Measurements from ENCODE around the gene SIGLEC12.
"Not testable (repeated sequence)": the region's sequence is repeated elsewhere in the genome, so short reads cannot be mapped to it uniquely, and the experiment has no call there.

SIGLEC12 gene

GRCh38 chr19:51485960-51486660, 15.5 kb downstream of the SIGLEC12 start:
- no peak for DNase-seq (ENCODE audit: low read depth in 2 of 2, low spot score in 1 of 2)

- DNase-seq (ENCODE audit: low read depth in 2 of 2, low spot score in 1 of 2), result no peak
Observed at GRCh38 chr19:51480590-51480989, 21.0 kb downstream of the SIGLEC12 start.

DNA sequence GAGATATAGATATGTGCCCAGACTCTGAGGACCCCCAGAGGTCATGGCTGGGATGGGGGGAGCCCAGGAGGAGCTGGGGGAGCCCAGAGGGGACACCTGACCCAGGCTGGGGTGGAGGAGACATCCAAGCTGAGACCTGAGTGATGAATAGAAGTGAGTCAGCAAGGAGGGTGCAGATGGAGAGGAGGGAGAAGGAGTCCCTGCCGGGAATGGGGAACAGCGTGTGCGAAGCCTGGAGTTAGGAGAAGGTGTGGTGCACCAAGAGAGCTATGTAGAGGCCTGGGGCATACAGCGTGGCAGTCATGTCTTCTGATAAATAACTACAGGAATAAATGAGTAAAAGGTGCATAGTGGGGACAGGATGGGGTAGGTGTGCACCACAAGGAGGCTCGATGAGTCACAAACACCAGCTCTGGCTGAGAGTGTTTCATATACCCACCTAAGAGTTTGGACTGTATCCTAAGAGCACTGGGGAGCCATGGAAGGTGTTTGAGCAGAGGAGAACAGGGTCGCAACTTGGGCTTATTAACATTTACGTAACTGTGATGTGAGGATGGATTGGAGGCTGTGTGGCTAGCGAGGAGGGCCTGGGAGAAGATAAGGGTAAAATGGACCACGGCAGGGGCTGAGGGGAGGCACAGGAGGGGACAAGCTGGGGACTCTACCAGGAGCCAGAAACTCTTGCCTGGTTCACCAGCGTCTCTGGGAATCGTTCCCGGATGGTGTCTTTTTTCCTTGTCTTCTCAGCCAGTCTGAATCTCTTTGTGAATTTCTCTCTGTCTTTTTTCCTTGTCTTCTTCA, 21.9 kb downstream of the SIGLEC12 start:
- DNase-seq (ENCODE audit: low read depth in 2 of 2, low spot score in 1 of 2), result peak in 1 of 2 donors; percentile 27

DNA sequence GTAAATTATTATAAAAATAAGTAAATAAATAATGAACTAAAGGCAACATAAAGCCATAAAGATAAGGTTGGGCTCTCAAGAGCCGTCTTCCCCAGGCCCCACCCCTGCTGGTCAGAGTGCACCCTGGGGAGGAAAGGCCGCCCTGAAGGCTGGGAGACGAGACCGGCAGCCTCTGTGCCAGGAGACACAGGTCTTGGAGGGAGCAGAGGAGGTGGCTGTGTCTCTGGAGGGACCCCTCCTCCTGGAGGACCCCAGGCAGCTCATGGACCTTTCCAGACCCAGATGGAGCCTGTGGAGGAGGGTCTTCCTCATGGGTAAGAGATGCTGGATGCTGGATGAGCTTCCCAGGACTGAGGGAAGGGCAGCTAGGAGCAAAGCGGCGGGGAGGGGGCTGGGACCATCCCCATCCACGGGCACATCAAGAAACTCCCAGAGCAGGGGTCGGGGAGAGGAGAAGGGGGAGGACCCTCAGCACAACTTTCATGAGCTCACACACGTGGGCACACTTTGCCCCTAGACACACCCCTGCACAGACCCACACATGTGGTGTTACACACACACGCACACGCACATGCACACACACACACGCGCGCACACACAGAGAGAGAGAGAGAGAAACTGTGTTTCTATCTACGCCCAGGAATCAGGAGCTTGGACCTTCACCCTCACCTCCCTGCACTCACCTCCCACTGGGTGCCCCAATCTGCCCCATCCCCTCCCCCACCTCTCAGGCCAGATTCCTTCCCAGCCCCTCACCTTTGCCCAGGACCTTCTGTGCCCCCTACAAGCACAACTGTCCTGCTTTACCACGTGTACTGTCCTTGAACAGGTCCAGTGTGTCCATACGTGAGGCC, 23.0 kb downstream of the SIGLEC12 start, which contains the start of gene CEACAM18:
Gene CEACAM18, plus strand, starts transcription at position 159 of the 854 bp plus-strand sequence.
- no peak for DNase-seq (ENCODE audit: low read depth in 2 of 2, low spot score in 1 of 2)

GRCh38 chr19:51477344-51477743, 24.3 kb downstream of the SIGLEC12 start:
- DNase-seq (ENCODE audit: low read depth in 2 of 2, low spot score in 1 of 2), result no peak

- DNase-seq (ENCODE audit: low read depth in 2 of 2, low spot score in 1 of 2), result no peak
Observed at GRCh38 chr19:51476164-51476563, 25.4 kb downstream of the SIGLEC12 start.

- DNase-seq (ENCODE audit: low read depth in 2 of 2, low spot score in 1 of 2), result peak; percentile 70 to 96
Observed at GRCh38 chr19:51473009-51473707, 28.4 kb downstream of the SIGLEC12 start.

DNA sequence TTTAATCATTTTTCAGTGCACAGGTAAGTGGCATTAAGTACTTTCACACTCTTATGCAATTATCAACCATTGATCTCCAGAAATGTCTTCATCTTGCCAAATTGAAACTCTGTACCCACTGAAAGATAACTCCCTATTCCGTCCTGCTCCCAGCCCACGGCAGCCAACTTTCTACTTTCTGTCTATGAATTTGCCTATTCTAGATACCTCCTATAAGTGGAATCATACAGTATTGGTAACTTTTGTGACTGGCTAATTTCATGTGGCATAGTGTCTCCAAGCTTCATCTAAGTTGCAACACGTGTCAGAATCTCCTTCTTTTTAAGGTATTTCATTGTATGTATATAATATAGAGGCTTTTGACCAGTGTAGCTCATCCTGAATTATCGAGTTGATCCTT, 29.0 kb downstream of the SIGLEC12 start:
- DNase-seq (ENCODE audit: low read depth in 2 of 2, low spot score in 1 of 2), result no peak

GRCh38 chr19:51471527-51471926, 30.1 kb downstream of the SIGLEC12 start:
- no peak for DNase-seq (ENCODE audit: low read depth in 2 of 2, low spot score in 1 of 2)

DNA sequence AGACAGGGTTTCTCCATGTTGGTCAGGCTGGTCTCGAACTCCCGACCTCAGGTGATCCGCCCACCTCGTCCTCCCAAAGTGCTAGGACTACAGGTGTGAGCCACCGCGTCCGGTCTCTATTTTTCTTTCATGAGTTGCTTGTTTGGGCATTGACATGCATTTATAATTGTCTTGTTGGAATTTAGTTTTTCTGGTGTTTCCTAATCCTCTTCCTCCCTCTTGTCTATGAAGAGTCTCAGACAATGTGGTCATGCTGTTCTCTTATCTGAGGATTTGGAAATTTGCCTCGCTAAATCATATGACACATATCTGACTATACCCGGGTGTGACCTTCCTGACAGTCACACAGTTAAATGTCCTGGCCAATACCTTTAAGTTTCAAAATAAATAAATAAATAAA, 30.6 kb downstream of the SIGLEC12 start:
- DNase-seq (ENCODE audit: low read depth in 2 of 2, low spot score in 1 of 2), result no peak

DNA sequence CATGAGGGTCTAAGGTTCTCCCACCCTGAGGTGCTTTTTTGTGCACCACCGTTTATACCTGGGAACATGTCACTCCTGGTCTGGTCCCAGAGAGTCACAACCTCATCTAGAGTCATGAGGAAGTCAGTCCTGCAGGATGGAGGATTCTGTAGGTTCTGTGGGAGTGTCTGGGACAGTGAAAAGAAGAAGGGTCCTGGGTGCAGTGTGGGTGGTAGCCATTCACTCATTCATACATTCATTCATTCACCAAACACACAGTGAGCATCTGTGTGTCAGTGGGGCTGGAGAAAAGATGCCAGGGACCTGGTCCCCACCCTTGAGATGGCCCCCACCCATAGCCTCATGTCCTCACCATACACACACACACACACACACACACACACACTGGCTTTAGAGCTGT, 32.0 kb downstream of the SIGLEC12 start:
- DNase-seq (ENCODE audit: low read depth in 2 of 2, low spot score in 1 of 2), result no peak

GRCh38 chr19:51469162-51469561, 32.4 kb downstream of the SIGLEC12 start:
- no peak for DNase-seq (ENCODE audit: low read depth in 2 of 2, low spot score in 1 of 2)

DNA sequence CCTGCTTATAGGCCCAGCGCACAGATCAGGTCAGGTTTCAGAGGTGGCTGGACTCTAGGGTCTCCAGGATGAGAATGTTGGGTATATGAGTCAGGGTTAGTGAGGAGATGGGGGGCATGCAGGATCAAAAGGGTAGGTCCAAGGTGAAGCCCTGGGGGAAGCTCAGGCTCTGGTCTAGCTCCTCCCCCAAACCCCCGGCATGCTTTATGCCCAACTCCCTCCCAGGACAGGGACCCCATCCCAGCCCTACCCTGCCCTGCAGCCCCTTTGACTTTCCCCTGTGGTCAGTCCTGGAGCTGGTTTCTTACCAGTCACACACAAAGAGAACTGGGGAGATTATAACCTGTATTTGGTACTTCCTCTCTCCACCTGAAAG, 33.1 kb downstream of the SIGLEC12 start:
- DNase-seq (ENCODE audit: low read depth in 2 of 2, low spot score in 1 of 2), result no peak

DNA sequence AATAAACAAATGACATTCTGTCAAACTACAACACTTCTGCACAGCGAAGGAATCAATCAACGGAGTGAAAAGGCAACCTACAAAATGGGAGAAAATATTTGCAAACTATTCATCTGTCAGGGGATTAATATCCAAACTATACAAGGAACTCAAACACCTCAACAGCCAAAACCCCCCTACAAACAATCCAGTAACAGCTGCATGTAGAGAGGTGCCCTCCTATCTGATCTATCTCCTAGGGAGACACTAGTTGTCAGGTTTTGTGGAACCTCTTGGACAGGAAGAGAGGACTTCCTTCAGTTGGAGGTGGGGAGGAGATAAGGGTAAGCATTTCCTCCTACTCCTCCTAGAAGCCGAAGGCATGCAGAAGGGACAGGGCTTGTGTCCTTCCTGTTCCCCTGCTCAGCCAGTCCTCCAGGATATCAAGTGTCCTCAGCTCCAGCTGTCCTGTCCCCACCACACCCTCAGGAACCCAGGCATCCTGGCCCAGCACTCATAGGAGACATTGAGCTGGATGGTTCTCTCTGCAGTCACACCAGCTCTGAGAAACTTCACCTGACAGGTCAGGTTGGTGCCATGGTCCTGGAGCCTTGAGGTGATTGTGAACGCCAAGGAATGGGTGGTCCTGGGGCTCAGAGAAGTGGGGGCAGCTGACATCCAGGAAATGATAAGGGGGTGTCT, 33.6 kb downstream of the SIGLEC12 start:
- no peak for DNase-seq (ENCODE audit: low read depth in 2 of 2, low spot score in 1 of 2)

DNA sequence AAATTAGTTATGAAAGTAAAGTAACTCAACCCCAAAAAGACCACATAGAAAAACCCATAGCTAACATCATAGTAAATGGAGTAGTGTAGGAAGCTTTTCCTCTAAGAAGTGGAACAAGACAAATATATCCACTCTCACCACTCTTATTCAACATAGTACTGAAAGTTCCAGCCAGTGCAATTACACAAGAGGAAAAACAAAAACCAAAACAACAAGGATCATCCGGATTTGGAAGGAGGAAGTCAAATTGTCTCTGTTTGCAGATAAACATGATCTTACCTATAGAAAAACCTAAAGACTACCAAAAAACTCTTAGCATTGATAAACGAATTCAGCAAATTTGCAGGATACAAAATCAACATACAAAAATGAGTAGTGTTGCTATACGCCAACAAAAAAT, 34.9 kb downstream of the SIGLEC12 start:
- no peak for DNase-seq (ENCODE audit: low read depth in 2 of 2, low spot score in 1 of 2)

DNA sequence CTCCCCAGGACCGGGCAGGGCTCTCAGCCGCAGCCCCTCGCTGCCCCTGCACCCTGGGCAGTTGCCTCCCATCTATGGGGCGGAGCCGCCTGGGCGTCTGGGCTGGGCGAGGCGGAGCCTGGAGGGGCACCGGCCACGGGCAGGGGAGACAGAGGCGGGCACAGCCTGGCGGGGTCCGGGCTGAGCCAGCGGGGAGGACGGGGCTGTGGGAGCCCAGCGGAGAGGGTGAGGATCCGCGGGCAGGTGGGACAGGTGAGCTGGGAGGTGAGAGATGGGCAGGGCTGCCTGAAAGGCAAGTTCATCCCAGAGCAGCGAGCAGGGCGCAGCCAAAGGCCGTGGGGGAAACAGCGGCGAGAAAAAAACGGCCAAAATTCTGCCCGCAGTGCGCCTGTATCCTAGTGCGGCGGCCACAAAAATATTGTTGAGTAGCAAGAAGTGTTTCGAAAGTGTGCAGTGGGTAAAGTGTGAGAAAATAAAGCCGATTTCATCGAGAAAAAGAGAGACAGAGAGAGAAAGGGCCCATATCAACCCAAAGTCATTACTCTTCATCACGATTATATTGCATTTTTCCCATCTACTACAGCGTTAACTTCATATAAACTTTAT, 37.5 kb downstream of the SIGLEC12 start:
- DNase-seq (ENCODE audit: low read depth in 2 of 2, low spot score in 1 of 2), result not testable (repeated sequence)

GRCh38 chr19:51462681-51463080, 38.9 kb downstream of the SIGLEC12 start:
- DNase-seq (ENCODE audit: low read depth in 2 of 2, low spot score in 1 of 2), result no peak

- no peak for DNase-seq (ENCODE audit: low read depth in 2 of 2, low spot score in 1 of 2)
Observed at GRCh38 chr19:51462276-51462675, 39.3 kb downstream of the SIGLEC12 start.

DNA sequence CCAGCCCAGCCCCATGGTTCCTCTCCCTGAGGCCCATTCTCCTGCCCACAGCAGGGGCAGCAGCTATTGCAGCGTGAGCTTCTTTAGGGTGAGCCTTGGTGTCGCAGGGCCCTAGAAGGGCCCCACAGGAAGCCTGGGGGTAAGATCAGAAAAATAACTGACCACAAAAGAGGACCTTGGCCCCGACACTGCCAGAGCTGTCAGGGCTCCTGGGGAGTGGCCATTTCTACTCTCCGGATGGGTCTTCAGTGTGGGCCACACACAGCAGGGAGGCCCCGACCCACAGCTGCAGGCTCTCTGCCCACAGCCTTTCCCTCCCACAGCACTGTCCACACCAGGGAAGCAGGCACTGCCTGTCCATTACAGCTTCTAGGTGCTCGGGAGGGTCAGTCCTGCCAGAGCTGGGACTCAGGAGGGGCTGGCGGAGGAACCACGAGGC, 39.9 kb downstream of the SIGLEC12 start:
- DNase-seq (ENCODE audit: low read depth in 2 of 2, low spot score in 1 of 2), result no peak
